ENCODE results near the gene PLXNB3.

Gene PLXNB3

GRCh38 chrX:153762626-153763173 lies 1.3 kb upstream of the PLXNB3 start:
- DNase-seq: no peak

- no peak for DNase-seq
These were observed 634 bp upstream of the PLXNB3 start for GRCh38 chrX:153763298-153763932.

DNA sequence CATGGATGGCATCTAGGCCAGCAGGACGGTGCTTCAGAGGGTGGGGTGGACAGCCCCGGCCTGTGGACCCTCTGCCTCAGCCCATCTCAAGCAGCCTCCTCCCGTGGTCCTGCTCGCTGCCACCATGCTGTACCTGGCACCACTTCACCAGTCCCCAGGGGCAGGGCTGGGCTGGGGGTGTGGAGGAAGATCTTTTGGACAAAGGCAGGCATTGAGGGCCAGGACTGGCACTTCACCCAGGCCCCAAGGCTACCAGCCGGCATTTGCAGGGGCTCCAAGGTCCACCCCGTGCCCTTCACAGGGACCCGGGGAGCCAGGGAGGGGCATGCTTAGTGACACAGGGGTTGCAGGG lies 713 bp downstream of the PLXNB3 start:
- DNase-seq: peak in 1 of 2 experiments; percentile 21

DNA sequence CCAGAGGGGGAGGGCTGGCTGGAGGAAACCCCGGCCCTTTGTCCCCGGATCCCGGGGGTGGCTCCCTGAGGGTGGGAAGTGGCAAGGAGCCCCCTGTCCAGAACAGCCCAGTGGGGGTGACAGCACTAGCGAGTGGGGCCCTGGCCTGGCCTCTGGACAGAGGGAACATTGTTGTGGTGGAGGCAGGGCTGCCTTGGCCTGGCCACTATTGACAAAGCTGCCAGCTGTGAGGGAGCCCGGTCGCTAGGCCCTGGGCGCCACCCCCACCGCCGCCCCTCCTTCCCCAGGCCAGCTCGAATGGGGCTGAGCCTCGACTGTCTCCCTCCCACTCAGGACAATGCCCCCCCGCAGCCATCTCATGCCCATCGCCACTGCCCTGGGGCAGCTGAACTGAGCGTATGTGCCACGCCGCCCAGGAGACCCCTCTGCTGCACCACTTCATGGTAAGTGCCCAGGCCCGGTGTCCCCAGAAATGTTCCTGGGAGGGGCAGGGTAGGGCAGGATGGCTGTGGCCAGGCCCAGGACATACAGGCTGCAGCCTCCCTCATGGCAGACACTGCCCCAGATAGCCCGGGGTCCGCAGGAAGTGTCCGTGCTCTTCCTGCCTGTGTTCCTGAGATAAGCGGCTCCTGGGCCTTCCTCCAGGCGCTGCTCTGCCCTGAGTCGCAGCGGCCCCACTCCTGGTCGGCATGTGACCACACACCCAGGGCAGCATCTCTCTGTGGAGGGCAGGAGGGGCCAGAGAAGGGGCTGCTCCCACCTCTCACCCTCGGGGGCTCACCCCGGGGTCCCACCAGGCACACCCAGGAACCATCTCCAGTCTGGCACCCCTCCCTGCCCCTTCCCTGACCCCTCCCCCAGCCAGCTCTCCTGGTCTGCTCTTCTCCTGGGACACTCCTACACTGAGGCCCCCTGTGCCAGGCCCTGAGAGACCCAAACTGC lies 1.4 kb downstream of the PLXNB3 start:
- peak in 1 of 2 experiments; percentile 43 for DNase-seq

- DNase-seq: peak; percentile 46 to 66
These were observed 2.2 kb downstream of the PLXNB3 start for GRCh38 chrX:153766098-153766817.

GRCh38 chrX:153766871-153767673 lies 3.0 kb downstream of the PLXNB3 start:
- DNase-seq: no peak

DNA sequence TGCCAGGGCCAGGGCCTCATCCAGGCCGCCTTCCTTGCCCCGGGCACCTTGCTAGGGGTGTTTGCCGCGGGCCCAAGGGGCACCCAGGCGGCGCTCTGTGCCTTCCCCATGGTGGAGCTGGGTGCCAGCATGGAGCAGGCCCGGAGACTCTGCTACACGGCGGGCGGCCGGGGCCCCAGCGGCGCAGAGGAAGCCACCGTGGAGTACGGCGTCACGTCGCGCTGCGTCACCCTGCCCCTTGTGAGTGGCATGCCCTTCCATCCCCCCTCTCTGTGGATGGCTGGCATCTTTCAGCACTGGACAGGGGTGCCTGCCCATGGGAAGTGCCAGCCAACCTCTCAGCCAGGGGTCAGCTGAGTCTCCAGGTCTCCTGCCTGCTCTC lies 3.6 kb downstream of the PLXNB3 start:
- no peak for DNase-seq

DNA sequence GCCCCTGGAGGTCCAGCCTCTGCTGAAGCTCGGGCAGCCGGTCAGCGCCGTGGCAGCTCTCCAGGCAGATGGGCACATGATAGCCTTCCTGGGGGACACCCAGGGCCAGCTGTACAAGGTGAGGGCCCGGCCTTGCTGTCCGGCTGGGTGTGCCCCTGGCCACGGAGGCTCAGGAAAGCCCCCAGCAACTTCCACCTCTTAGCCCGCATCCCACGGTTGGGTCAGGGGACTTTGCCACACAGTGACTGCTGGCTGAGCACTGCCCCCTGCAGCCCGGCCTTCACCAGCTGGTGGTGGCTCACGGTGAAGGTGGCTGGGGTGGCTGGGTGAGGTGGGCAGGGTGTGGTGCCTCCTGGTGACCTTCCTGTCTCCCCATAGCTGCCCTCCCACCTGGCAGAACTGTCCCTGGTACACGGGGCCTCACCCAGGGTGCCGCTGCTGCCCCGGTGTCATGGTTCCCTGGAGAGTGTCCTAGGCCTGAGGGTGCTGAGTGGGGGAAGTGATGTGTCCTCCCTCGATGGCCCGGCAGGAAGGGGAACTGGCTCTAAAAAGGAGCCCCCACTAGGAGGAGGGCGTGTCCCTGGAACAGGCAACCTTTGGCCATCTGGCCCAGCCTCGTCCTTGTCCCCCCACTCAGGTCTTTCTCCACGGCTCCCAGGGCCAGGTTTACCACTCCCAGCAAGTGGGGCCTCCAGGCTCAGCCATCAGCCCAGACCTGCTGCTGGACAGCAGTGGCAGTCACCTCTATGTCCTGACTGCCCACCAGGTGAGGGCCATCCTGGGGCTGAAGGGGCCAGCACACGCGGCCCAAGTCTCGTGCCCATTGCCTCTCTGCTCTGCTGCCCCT lies 4.5 kb downstream of the PLXNB3 start:
- no peak for DNase-seq

DNA sequence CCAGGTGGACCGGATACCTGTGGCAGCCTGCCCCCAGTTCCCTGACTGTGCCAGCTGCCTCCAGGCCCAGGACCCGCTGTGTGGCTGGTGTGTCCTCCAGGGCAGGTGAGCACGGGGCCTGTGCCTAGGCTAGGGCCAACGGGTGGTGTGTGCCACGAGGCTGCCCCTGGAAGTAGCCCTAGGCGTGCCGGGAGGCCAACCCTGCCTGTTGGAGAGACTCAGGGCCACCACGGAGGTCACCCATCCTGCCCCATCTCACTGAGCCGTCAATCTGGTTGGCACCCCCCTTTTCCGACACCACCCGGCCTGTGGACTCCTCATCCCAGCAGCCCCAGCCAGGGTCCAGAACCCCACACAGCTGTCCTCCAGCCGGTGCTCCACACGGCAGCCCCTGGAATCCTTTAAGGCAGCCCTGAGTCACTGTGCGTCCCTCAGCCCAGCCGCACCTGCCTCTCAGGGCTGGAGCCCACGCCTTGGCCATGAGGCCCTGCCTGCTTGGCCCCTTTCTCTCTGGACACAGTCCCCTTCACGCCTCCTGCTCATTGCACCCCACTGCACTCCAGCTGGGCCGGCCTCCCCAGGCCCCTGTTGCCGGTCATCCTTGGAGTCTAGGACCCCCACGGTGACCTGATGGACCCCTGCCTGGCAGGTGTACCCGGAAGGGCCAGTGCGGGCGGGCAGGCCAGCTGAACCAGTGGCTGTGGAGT lies 5.3 kb downstream of the PLXNB3 start:
- DNase-seq: no peak

DNA sequence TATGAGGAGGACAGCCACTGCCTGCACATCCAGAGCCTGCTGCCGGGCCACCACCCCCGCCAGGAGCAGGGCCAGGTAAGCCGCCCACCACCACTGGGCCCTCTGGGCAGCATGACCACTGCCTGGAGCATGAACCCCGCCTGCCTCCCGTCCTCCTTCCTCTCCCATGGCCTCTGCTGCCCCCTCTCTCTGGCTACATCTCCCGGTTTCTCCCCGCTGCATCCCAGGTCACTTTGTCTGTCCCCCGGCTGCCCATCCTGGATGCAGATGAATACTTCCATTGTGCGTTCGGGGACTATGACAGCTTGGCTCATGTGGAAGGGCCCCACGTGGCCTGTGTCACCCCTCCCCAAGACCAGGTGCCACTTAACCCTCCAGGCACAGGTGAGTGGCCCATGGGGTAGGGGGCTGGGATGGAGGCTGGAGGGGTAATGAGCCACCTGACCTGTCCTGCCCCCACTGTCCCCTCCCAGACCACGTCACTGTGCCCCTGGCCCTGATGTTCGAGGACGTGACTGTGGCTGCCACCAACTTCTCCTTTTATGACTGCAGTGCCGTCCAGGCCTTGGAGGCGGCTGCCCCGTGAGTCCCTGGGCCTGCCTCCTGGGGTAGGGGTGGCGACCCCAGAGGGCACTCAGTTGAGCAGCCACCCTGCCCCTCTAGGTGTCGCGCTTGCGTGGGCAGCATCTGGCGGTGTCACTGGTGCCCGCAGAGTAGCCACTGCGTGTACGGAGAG lies 6.0 kb downstream of the PLXNB3 start:
- DNase-seq: no peak

- DNase-seq: no peak
These were observed 6.8 kb downstream of the PLXNB3 start for GRCh38 chrX:153770601-153771414.

DNA sequence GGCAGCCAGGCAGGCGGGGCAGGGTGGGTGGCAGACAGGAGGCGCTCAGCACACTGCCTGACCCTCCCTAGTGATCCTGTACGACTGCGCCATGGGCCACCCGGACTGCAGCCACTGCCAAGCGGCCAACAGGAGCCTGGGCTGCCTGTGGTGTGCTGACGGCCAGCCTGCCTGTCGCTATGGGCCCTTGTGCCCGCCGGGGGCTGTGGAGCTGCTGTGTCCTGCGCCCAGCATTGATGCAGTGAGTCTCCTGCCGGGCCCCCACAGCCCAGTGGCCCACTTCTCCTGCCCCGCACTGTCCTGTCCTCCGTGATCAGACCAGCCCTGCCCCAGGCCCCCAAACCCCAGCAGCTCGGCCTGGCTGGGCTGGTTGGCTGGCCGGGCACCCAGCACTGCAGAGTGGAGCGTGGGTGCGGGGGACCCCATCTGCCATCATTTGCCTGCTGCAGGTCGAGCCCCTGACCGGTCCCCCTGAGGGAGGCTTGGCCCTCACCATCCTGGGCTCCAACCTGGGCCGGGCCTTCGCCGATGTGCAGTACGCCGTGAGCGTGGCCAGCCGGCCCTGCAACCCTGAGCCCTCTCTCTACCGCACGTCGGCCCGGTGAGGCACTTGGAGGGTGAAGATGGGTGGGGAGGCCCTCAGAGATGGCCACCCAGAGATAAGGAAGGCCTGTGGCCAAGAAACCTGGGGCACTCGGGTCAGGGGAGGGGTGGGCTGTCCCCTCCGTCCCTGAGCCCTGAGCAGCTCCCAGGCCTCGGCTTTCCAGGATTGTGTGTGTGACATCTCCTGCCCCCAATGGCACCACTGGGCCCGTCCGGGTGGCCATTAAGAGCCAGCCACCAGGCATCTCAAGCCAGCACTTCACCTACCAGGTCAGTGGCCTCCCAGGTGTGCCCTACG lies 7.6 kb downstream of the PLXNB3 start:
- no peak for DNase-seq

GRCh38 chrX:153772316-153773217 lies 8.5 kb downstream of the PLXNB3 start:
- no peak for DNase-seq

DNA sequence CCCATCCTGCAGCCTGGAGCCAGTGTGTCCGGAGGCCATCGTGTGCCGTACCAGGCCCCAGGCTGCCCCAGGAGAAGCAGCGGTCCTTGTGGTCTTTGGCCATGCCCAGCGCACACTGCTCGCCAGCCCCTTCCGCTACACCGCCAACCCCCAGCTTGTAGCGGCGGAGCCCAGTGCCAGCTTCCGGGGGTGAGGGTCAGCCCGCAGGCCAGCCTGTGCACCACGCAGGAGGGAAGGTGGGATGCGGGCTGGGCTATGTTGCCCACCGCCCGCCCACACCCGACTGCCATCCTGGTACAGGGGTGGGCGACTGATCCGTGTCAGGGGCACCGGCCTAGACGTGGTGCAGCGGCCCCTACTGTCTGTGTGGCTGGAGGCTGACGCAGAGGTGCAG lies 9.2 kb downstream of the PLXNB3 start:
- no peak for DNase-seq

- no peak for DNase-seq
These were observed 9.9 kb downstream of the PLXNB3 start for GRCh38 chrX:153773741-153774575.
